ENCODE measurements around the gene KCNJ18.
"Not testable (repeated sequence)": the region's sequence is repeated elsewhere in the genome, so short reads cannot be mapped to it uniquely, and the experiment has no call there.

GRCh38 chr17:21696227-21696626, 3.9 kb downstream of the KCNJ18 start:
- not testable (repeated sequence) for TF ChIP-seq CTCF (IDR thresholded peaks at IDR 0.05; ENCODE audit: poor library complexity, severe bottlenecking); TAF1 (IDR thresholded peaks at IDR 0.05; ENCODE audit: low read depth); EP300 (conservative IDR thresholded peaks at IDR 0.05; ENCODE audit: poor library complexity, severe bottlenecking); POLR2AphosphoS5 (IDR thresholded peaks at IDR 0.05); SMC3 (conservative IDR thresholded peaks at IDR 0.05; ENCODE audit: poor library complexity)
- TF ChIP-seq, protein P1, sequence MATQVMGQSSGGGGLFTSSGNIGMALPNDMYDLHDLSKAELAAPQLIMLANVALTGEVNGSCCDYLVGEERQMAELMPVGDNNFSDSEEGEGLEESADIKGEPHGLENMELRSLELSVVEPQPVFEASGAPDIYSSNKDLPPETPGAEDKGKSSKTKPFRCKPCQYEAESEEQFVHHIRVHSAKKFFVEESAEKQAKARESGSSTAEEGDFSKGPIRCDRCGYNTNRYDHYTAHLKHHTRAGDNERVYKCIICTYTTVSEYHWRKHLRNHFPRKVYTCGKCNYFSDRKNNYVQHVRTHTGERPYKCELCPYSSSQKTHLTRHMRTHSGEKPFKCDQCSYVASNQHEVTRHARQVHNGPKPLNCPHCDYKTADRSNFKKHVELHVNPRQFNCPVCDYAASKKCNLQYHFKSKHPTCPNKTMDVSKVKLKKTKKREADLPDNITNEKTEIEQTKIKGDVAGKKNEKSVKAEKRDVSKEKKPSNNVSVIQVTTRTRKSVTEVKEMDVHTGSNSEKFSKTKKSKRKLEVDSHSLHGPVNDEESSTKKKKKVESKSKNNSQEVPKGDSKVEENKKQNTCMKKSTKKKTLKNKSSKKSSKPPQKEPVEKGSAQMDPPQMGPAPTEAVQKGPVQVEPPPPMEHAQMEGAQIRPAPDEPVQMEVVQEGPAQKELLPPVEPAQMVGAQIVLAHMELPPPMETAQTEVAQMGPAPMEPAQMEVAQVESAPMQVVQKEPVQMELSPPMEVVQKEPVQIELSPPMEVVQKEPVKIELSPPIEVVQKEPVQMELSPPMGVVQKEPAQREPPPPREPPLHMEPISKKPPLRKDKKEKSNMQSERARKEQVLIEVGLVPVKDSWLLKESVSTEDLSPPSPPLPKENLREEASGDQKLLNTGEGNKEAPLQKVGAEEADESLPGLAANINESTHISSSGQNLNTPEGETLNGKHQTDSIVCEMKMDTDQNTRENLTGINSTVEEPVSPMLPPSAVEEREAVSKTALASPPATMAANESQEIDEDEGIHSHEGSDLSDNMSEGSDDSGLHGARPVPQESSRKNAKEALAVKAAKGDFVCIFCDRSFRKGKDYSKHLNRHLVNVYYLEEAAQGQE (IDR thresholded peaks at IDR 0.05; ENCODE audit: borderline replicate concordance) = not testable (repeated sequence)
